T47D (cell line): ENCODE measurements around the gene CEP295NL.
"Not testable (repeated sequence)": the region's sequence is repeated elsewhere in the genome, so short reads cannot be mapped to it uniquely, and the experiment has no call there.

Source experiments
- DNase-seq, 2 experiments: peaks; one replicate each; pipeline versions ENCODE4 v3.0.0 to v3.0.0-alpha.2; 2011 to 2012; ENCODE audit warnings: low read depth in 1 of 2, low spot score in 1 of 2
- JUND ChIP-seq: IDR thresholded peaks from 2 replicates; pipeline ENCODE4 v1.6.1; 2012; ENCODE audit warnings: low read depth
- in situ Hi-C: cut with HindIII; loops from 2 replicates; pipeline ENCODE4 v1.10.0; 2016; ENCODE audit warnings: low sequenced_read_pairs, low pct_unique_long_range_greater_than_20kb

CEP295NL gene

DNA sequence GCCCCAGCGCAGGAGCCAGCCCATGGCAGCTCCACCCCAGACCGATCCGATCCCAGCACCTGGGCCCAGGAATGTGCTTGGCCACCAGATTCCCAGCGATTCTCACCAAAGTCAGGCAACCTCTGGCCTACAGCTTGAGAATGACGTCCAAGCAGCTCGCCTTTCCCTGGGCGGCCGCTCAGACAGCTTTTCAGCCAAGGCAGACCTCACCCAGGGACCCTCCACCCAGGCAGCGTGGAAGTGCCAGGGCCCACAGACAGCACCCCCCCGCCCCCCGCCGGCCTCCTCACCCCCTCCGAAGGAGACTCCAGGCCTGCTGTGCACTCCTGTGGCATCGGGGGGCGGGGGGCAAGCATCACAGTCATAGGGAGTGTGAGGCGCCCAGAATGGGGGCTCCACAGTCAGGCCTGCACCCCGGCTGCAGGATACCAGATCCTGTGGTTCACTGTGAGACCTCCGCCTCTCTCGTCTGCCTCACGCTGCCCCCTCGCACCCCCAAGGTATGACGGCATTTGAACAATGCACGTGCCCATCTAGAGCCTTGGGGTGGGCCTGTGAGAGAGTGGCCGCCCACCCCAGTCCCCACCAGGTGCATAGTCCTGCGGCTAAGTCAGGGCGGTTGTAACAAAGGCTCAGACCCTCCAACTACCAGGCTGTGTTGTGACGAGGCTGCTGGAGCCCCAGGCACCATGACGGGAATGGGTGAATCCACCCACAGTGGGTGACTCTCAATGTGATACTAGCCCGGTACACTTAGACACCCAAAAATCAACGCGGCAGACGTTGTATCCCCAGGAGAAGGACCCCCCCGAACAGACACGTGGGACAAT is 6.0 kb downstream of the CEP295NL start:
- TF ChIP-seq JUND, result no peak
- no peak for DNase-seq
- in situ Hi-C loops, result no loop called here

DNA sequence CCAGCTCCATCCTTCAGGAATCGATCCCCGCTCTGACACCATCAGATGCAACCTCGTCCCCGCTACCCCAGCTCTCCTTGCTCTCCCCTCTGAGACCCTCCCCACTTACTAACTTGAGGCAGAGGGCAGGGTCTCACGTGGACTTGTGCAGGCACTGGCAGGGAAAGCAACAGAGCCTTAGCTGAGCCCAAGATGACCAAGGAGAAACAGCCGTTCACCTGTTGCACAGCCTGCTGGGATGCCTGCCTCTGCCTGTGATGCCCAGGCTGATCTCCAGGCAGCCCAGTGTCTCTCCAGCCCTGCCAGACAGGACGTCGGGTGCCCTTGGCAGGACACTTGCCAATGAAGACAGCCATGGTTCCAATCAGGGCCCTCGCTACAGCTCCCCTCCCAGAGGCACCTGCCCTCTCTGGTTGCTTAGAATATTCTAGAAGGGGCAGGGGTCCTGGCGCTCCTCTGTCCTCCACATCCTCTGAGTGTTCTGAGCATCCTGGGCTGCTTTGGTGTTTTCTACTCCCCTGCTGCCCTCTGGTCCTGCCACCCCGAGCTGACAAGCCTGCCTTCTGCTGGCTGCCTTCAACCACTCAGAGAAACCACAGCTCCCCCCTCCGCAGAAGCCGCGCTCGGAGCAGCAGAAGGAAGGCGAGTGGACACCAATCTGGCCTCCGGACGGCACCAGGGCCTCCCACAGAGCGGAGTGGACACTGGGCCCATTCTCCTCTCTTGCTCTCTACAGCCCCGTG is 6.7 kb downstream of the CEP295NL start:
- in situ Hi-C loops, result no loop called here
- no peak for DNase-seq
- TF ChIP-seq JUND, result no peak

DNA sequence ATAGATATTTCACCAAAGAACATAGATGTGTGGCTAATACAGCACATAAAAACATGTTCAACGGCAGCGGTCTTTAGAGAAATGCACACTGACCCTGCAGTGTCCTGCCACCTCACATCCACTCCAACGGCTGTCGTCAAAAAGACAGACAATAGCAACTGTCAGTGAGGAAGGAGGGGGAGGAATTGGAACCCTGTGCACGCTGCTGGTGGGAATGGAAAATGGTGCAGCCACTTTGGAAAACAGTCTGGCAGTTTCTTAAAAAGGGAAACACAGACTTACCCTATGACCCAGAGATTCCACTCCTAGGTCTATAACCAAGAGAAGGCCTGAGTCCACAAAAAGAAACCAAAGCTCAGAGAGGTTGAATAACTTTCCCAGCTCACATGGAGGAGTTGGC is 7.7 kb downstream of the CEP295NL start:
- in situ Hi-C loops, result no loop called here
- no peak for TF ChIP-seq JUND
- no peak for DNase-seq

DNA sequence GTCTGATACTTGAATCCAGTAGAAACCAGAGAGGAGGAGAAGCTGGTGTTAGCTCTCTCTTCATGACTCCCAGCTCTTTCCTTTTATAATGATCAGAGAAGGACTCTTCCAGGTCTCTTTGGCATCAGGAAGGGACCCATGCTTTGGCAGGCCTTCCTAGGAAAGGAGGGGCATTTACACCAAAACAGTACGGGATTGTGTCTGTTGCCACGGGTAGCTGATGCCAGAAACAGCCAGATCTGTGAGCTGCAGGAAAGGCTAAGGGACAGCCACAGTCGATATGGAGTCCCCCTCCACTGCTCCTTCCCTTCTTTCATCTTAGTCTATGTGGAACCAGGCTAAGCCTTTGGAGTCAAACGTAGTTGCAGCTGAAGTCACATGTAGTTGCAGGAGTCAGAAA is 9.3 kb downstream of the CEP295NL start:
- no peak for DNase-seq
- in situ Hi-C loops, result no loop called here
- no peak for TF ChIP-seq JUND

DNA sequence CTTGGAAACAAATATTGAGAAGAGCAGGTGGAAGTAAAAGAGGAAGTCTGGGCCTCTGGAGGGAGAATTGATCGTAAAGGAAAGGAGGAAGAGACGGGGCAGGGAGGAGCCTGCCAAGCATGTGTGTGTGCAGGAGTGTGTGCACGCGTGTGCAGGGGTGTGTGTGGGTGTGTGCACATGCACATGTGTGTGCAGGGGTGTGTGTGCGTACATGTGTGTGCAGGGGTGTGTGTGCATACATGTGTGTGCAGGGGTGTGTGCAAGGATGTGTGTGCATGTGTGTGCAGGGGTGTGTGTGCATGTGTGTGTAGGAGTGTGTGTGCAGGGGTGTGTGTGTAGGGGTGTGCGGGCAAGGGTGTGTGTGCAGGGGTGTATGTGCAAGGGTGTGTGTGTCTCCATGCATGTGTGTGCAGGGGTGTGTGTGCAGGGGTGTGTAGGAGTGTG is 10.0 kb downstream of the CEP295NL start:
- TF ChIP-seq JUND, result no peak
- DNase-seq, result no peak
- in situ Hi-C loops, result no loop called here

DNA sequence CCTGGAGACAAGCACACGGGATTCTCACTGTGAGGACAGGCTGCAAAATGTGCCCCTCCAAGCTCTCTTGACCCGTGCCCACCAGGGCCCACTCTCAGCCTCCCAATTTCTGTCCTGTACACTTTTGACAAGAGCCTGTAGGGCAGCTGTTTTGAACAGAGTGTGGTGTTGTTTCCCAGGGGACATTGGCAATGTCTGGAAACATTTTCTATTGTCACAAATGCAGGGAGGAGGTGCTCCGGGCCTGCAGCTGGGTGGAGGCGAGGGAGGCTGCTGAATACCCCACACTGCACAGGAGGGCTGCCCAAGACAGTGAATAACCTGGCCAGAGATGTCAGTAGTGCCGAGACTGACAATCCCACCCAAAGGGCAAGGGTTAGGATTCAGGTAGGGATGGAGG is 10.5 kb downstream of the CEP295NL start:
- DNase-seq, result no peak
- in situ Hi-C loops, result no loop called here
- TF ChIP-seq JUND, result no peak

DNA sequence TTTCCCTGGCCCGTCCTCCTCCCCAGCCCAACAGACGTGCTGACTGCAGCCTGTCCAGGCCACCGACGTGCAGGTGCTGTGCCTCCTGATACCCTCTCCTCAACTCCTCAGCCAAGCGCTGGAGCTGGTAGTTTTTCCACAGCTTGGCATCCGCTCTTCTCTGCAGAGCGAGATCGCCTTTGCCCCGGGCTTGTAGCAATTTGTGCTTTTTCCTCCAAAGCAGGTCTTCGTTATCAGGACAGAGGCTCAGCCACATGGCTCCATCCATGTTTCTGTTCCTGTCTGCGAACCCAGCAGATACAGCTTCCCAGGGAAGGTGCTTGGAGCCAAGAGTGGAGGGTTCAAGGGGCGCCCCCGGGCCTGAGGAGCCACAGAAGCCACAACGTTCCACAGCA is 10.9 kb downstream of the CEP295NL start:
- in situ Hi-C loops, result no loop called here

DNA sequence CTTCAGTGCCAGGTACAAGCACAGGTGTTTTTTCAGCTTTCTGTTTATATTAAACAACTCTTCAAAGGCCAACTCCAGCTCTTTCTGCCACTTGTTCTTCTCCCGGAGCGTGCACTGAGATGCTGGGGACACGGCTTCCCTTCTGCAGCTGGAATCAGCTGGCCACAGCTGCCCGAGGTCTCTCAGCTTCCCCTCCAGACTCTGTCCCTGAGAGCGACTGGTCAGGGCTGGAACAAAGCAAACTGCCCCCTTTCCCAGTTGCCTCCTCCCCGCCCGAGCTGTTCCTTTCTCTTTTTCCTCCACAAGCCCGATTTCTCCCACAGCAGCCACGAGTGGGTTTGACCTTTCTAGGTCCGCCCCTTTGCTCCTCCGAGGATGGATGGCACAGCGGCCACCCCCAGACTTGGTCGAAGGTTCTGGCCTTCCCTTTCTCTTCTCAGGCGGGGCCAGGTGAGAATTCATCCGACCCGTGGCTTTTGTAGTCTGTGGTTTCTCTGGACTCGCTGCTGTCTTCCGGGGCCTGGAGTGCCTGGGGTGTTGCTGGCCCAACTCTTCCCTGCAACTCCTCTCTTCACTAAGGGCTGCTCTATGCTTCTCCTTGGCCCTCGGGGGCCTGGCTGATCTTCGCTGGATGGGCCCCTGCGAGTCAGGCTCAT is 11.5 kb downstream of the CEP295NL start:
- DNase-seq, result no peak
- in situ Hi-C loops, result no loop called here
- TF ChIP-seq JUND, result no peak

More for the DNA sequence above, 10.9 kb downstream of the CEP295NL start:
- no peak for TF ChIP-seq JUND
- no peak for DNase-seq

DNA sequence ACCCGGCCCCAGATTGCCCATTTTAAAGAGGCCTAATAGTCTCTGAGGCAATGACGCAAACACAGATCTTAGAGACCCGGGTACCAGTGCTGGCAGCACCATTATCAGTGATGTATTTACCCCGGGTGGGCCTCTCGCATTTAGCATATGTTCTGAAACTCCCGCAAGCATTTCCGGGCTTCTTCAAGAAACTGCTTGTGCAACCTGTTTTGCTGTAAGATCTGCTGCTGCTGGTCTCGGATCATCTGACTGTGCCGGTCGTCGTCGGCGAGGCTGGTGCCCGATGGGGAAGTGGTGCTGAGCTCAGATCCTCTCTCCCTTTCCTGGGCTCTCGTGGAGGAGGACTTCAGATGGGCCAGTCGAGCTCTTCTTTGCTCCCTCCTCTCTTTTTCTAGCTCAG is 12.5 kb downstream of the CEP295NL start:
- in situ Hi-C loops, result no loop called here
- TF ChIP-seq JUND, result no peak

DNA sequence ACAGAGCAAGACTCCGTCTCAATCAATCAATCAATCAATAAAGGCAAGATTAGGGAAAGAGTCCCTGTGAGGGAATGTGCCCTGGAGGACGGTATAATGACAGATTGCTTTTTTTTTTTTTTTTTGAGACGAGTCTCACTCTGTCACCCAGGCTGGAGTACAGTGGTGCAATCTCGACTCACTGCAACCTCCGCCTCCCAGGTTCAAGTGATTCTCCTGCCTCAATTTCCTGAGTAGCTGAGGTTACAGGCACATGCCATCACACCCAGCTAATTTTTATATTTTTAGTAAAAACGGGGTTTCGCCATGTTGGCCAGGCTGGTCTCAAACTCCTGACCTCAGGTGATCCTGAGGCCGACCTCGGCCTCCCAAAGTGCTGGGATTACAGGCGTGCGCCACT is 12.9 kb downstream of the CEP295NL start:
- DNase-seq, in situ Hi-C loops: not testable (repeated sequence)

More for the DNA sequence above, 12.5 kb downstream of the CEP295NL start:
- DNase-seq, result no peak

DNA sequence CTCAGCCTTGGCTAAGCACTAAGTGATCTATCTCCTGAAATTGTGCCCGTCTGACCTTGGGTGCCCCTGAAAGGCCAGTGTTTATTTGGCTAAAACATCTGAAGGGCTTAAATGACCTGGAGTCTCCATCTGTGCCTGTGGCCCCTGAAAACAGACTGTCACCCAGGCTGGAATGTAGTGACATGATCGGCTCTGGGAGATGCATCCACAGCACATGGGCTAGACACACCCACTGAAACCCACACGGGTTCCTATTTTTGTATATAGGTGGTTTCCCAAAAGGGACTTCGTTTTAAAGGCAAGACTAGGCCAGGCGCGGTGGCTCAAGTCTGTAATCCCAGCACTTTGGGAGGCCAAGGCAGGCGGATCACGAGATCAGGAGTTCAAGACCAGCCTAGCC is 13.5 kb downstream of the CEP295NL start:
- no peak for DNase-seq
- in situ Hi-C loops, result no loop called here
- no peak for TF ChIP-seq JUND

DNA sequence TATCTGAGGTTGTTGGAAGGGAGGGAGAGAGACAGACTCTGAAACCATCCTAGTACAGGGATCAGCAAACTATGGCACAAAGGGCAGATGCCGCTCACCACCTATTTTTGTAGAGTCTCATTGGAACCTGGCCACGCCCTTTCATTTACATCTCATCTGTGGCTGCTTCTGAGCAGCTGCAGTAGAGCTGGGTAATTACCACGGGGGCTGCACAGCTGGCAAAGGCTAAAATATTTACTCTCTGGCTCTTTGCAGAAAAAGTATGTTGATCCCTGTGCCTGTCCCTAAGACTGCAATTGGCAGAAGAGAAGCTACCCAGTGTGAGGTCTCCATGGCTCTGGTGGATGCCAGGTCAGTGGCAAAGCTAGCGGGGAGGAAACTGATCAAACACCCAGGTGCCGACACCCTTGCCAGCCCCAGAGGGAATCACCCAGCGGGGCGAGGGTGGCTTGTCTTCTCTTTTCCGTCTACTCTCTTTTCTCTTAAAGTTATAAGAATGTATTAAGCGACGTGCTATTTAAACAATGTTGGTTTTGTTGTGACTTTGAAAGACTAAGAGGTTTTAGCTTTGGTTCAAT is 14.0 kb downstream of the CEP295NL start:
- TF ChIP-seq JUND, result no peak
- DNase-seq, result no peak
- in situ Hi-C loops, result no loop called here

DNA sequence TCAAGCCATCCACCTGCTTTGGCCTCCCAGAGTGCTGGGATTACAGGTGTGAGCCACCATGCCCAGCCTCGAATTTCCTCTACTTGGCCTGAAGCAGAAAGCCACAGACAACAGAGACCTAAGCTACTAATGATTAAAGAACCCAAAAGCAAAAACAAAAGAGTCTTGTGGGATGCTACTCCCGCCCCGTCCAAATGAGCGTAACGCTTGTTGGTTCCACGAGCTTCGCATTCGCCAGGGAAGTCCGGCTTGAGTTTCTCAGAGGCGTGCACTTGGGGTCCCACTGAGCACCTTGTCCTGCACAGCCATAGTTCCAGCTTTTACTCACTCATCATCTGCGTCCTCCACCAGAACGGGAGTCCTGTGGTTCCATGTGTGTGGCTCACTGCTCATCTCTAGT is 16.0 kb downstream of the CEP295NL start:
- DNase-seq, result no peak
- no peak for TF ChIP-seq JUND
- in situ Hi-C loops, result no loop called here
